ENCODE results near the gene TTC23.

DNA sequence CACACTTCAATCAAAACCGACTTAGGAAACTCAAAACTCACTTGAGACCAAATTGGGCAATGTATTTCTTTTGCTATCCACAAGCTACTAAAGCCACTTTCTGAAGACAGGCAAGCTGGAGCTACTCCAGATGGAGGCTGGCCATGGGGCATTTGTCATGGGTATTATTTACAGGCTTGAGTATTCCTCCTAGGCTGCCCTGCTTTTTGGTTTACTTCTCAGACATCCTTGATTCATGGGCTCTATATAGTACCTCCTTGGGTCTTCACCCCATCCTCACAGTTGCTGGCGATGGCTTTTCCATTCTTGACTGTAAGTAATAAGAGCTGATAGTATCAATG, 163.1 kb downstream of the TTC23 start:
- TF ChIP-seq, protein P1, sequence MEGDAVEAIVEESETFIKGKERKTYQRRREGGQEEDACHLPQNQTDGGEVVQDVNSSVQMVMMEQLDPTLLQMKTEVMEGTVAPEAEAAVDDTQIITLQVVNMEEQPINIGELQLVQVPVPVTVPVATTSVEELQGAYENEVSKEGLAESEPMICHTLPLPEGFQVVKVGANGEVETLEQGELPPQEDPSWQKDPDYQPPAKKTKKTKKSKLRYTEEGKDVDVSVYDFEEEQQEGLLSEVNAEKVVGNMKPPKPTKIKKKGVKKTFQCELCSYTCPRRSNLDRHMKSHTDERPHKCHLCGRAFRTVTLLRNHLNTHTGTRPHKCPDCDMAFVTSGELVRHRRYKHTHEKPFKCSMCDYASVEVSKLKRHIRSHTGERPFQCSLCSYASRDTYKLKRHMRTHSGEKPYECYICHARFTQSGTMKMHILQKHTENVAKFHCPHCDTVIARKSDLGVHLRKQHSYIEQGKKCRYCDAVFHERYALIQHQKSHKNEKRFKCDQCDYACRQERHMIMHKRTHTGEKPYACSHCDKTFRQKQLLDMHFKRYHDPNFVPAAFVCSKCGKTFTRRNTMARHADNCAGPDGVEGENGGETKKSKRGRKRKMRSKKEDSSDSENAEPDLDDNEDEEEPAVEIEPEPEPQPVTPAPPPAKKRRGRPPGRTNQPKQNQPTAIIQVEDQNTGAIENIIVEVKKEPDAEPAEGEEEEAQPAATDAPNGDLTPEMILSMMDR (IDR thresholded peaks at IDR 0.05), result no peak
- TF ChIP-seq EP300 (IDR thresholded peaks at IDR 0.05) (no peak), POLR2A (IDR thresholded peaks at IDR 0.05) (no peak), POLR2AphosphoS5 (IDR thresholded peaks at IDR 0.05) (no peak)
